Measurements from ENCODE around the gene ZFR. TPM values are rescaled to one million over a fixed set of nuclear protein-coding genes. Genes with fewer than 3 reads are reported as not detected.
A peak's percentile ranks its signal among the peaks of the same experiment; 100 is the strongest.
"Not testable (repeated sequence)": the region's sequence is repeated elsewhere in the genome, so short reads cannot be mapped to it uniquely, and the experiment has no call there.

The ZFR gene
- total RNA-seq, 2 experiments from 2014 or later, result 58.8 to 61.0 TPM

DNA sequence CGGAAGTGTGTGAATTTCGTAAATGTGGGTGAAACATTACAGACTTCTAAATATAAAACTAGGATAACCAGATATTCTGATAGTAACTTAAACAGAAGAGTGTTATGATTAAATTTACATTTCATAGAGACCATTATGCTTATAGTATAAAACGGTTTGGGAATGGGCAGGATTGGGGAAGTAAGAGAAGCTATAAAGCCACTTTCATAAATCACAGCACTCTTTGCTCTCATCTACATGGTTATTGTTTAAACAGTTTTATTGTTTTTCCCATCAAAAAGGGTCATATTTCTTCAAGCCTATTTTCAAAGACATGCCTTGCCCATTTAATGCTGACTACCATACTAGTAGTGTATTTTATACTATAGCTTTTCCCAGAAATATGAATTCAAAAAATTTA lies 9.2 kb downstream of the ZFR start:
- ChIA-PET CTCF (interaction anchor here (0.7 to 1.4 kb wide), 4 partner anchors 11 to 155 kb away, joined by 3 read pairs; no protein-coding TSS in a partner anchor), POLR2A (interaction anchor here (0.7 to 1.1 kb wide), 2 partner anchors 9 to 155 kb away, joined by 3 to 8 read pairs; partner anchors contain the start of gene ZFR)
- no peak overlapping the region for H3K27ac ChIP-seq (ENCODE audit: low read depth in 1 of 2, low read length in 2 of 2)
- H3K36me3 Mint-ChIP-seq (ENCODE audit: low read depth), result peaks cover 28% of the 10 kb centered on the region
- no peak overlapping the region for H3K4me3 Mint-ChIP-seq
- intact Hi-C loops (cut with DNase I, micrococcal nuclease), result no loop called here
- H3K27me3 Mint-ChIP-seq, result no peaks in the 10 kb centered on the region
- no peak overlapping the region for H3K27ac Mint-ChIP-seq
- no peaks in the 10 kb centered on the region for H3K9me3 Mint-ChIP-seq
- no peaks in the 10 kb centered on the region for H3K27me3 ChIP-seq (ENCODE audit: control insufficient read depth in 1 of 2, insufficient read depth in 2 of 2, low read length in 2 of 2)
- ATAC-seq (ENCODE audit: poor library complexity) (no peak), DNase-seq (no peak)
- TF ChIP-seq, protein P1, sequence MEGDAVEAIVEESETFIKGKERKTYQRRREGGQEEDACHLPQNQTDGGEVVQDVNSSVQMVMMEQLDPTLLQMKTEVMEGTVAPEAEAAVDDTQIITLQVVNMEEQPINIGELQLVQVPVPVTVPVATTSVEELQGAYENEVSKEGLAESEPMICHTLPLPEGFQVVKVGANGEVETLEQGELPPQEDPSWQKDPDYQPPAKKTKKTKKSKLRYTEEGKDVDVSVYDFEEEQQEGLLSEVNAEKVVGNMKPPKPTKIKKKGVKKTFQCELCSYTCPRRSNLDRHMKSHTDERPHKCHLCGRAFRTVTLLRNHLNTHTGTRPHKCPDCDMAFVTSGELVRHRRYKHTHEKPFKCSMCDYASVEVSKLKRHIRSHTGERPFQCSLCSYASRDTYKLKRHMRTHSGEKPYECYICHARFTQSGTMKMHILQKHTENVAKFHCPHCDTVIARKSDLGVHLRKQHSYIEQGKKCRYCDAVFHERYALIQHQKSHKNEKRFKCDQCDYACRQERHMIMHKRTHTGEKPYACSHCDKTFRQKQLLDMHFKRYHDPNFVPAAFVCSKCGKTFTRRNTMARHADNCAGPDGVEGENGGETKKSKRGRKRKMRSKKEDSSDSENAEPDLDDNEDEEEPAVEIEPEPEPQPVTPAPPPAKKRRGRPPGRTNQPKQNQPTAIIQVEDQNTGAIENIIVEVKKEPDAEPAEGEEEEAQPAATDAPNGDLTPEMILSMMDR (IDR thresholded peaks at IDR 0.05), result no peak
- H3K36me3 ChIP-seq (ENCODE audit: insufficient read depth, low read length), result peaks cover 17% of the 10 kb centered on the region
- H3K4me1 Mint-ChIP-seq (ENCODE audit: low read depth), result peaks cover 90% of the 10 kb centered on the region
- H3K4me1 ChIP-seq (ENCODE audit: insufficient read depth, low read length), result peaks cover 23% of the 10 kb centered on the region
- H3K4me3 ChIP-seq (ENCODE audit: low read length), result no peak overlapping the region
- H3K9me3 ChIP-seq (ENCODE audit: control insufficient read depth in 1 of 2, insufficient read depth in 1 of 2, low read length in 2 of 2), result no peaks in the 10 kb centered on the region

GRCh38 chr5:32434221-32434620 lies 10.3 kb downstream of the ZFR start:
- DNase-seq (no peak), ATAC-seq (ENCODE audit: poor library complexity) (no peak)
- Histone ChIP-seq H3K36me3 (ENCODE audit: insufficient read depth, low read length) (peaks cover 13% of the 10 kb centered on the region), H3K27me3 (ENCODE audit: control insufficient read depth in 1 of 2, insufficient read depth in 2 of 2, low read length in 2 of 2) (no peaks in the 10 kb centered on the region), H3K27ac (ENCODE audit: low read depth in 1 of 2, low read length in 2 of 2) (no peak overlapping the region), H3K9me3 (ENCODE audit: control insufficient read depth in 1 of 2, insufficient read depth in 1 of 2, low read length in 2 of 2) (no peaks in the 10 kb centered on the region), H3K4me1 (ENCODE audit: insufficient read depth, low read length) (peaks cover 22% of the 10 kb centered on the region), H3K4me3 (ENCODE audit: low read length) (no peak overlapping the region)
- no peaks in the 10 kb centered on the region for H3K9me3 Mint-ChIP-seq
- intact Hi-C loops (cut with DNase I, micrococcal nuclease), result no loop called here
- H3K36me3 Mint-ChIP-seq (ENCODE audit: low read depth), result peaks cover 38% of the 10 kb centered on the region
- H3K4me3 Mint-ChIP-seq, result no peak overlapping the region
- TF ChIP-seq, protein P1 (IDR thresholded peaks at IDR 0.05), result no peak
- POLR2A ChIA-PET, result no interaction called here
- no peak overlapping the region for H3K27ac Mint-ChIP-seq
- H3K27me3 Mint-ChIP-seq, result no peaks in the 10 kb centered on the region
- H3K4me1 Mint-ChIP-seq (ENCODE audit: low read depth), result peaks cover 88% of the 10 kb centered on the region
- CTCF ChIA-PET, result interaction anchor here (1.0 to 1.4 kb wide), 2 partner anchors 15 to 156 kb away, joined by 3 to 4 read pairs; no protein-coding TSS in a partner anchor

DNA sequence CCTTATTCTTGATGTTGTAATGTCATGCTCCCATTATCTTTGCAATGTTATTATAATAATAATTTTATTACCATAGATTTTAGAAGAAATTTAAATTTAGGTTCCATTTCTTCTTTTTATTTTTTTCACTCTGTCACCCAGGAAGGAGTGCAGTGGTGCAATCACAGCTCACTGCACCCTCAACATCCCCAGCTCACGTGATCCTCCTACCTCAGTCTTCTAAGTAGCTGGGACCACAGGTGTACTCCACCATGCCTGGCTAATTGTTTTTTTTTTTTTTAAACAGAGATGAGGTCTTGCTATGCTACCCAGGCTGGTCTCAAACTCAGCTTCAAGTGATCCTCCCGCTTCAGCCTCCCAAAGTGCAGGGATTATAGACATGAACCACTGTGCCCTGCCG lies 11.9 kb downstream of the ZFR start:
- Histone ChIP-seq H3K27ac (ENCODE audit: low read depth in 1 of 2, low read length in 2 of 2) (no peak overlapping the region), H3K4me3 (ENCODE audit: low read length) (no peak overlapping the region), H3K27me3 (ENCODE audit: control insufficient read depth in 1 of 2, insufficient read depth in 2 of 2, low read length in 2 of 2) (no peaks in the 10 kb centered on the region), H3K9me3 (ENCODE audit: control insufficient read depth in 1 of 2, insufficient read depth in 1 of 2, low read length in 2 of 2) (no peaks in the 10 kb centered on the region), H3K4me1 (ENCODE audit: insufficient read depth, low read length) (peaks cover 22% of the 10 kb centered on the region), H3K36me3 (ENCODE audit: insufficient read depth, low read length) (peaks cover 17% of the 10 kb centered on the region)
- H3K27me3 Mint-ChIP-seq, result no peaks in the 10 kb centered on the region
- H3K27ac Mint-ChIP-seq, result no peak overlapping the region
- ChIA-PET CTCF (interaction anchor here (0.6 kb wide), 1 partner anchor 9 kb away, joined by 3 read pairs; no protein-coding TSS in a partner anchor), POLR2A (no interaction called here)
- peaks cover 48% of the 10 kb centered on the region for H3K36me3 Mint-ChIP-seq (ENCODE audit: low read depth)
- H3K4me3 Mint-ChIP-seq, result no peak overlapping the region
- H3K9me3 Mint-ChIP-seq, result peaks cover 2% of the 10 kb centered on the region
- DNase-seq (no peak), ATAC-seq (ENCODE audit: poor library complexity) (no peak)
- peaks cover 85% of the 10 kb centered on the region for H3K4me1 Mint-ChIP-seq (ENCODE audit: low read depth)
- TF ChIP-seq, protein P1 (IDR thresholded peaks at IDR 0.05), result no peak
- intact Hi-C loops (cut with DNase I, micrococcal nuclease), result no loop called here

DNA sequence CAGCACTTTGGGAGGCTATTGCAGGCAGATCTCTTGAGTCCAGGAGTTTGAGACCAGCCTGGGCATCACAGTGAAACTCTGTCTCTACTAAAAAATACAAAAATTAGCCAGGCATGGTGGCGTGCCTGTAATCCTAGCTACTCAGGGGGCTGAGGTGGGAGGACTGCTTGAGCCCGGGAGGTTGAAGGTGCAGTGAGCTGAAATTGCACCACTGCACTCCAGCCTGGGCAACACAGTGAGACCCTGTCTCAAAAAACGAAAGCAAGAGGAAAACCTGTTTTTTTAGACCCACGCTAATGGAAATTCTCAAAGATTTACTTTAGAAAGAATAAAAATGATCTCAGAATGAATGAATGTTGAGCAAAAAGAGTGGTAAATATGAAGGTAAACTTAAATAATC lies 13.7 kb downstream of the ZFR start:
- H3K4me3 Mint-ChIP-seq, result not testable (repeated sequence)

More for the DNA sequence above, 13.7 kb downstream of the ZFR start:
- H3K27me3 ChIP-seq (ENCODE audit: control insufficient read depth in 1 of 2, insufficient read depth in 2 of 2, low read length in 2 of 2); DNase-seq; H3K27me3 Mint-ChIP-seq; intact Hi-C loops (cut with DNase I, micrococcal nuclease); ATAC-seq (ENCODE audit: poor library complexity); H3K27ac ChIP-seq (ENCODE audit: low read depth in 1 of 2, low read length in 2 of 2); CTCF ChIA-PET; H3K4me3 ChIP-seq (ENCODE audit: low read length); H3K9me3 Mint-ChIP-seq: not testable (repeated sequence)
- Histone ChIP-seq H3K4me1 (ENCODE audit: insufficient read depth, low read length) (peaks cover 17% of the 10 kb centered on the region), H3K9me3 (ENCODE audit: control insufficient read depth in 1 of 2, insufficient read depth in 1 of 2, low read length in 2 of 2) (peaks cover 6 to 11% of the 10 kb centered on the region in 2 experiments), H3K36me3 (ENCODE audit: insufficient read depth, low read length) (peaks cover 25% of the 10 kb centered on the region)
- Mint-ChIP-seq H3K4me1 (ENCODE audit: low read depth) (peaks cover 78% of the 10 kb centered on the region), H3K36me3 (ENCODE audit: low read depth) (peaks cover 65% of the 10 kb centered on the region), H3K27ac (peak overlapping the region; percentile 73)
- POLR2A ChIA-PET, result interaction anchor here (1.6 kb wide), 1 partner anchor 12 kb away, joined by 3 read pairs; no protein-coding TSS in a partner anchor

Data from CD4-positive, alpha-beta T cell (primary cell).